ENCODE results near the gene MXRA7. TPM values are rescaled to one million over a fixed set of nuclear protein-coding genes. Genes with fewer than 3 reads are reported as not detected.
A peak's percentile ranks its signal among the peaks of the same experiment; 100 is the strongest.
"Not testable (repeated sequence)": the region's sequence is repeated elsewhere in the genome, so short reads cannot be mapped to it uniquely, and the experiment has no call there.

The MXRA7 gene
- total RNA-seq, 2 donors from 2014 or later, result 76.1 to 285 TPM

DNA sequence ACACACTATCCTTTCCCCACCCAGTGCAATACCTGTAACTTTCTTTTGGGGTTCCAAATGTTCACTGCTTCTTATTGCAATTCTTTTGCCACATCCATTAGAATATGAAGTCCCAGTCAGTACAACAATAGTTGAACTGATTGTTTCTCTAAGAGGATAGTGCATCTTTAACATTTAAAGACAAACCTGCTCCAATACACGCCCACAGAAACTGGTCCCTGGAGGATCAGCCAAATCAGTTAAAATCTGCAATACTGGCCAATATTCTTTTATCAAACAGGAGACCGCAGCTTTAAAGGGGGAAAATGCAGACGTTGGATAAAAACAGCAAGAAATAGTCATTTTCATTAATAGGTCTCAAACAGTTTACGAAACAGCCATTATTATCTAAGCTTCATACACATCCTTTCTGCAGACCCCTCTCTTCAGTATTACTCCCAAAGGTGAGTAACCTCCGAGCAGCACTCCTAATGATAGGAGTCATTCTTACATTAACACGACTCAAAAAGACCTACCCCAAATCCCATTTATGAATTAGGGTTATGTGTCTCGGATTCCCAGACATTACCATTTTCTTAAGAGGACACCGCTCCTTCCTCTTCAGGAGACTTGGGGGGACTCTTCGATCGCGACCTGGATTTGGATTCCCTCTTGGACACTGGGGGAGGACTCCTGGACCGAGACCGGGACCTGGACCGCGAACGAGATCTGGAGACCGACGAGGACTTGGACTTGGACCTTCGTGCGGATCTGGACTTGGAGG, 25.0 kb upstream of the MXRA7 start:
- H3K4me1 ChIP-seq (replicated peaks), result peaks cover 10% of the 10 kb centered on the region
- TF ChIP-seq, protein P1, sequence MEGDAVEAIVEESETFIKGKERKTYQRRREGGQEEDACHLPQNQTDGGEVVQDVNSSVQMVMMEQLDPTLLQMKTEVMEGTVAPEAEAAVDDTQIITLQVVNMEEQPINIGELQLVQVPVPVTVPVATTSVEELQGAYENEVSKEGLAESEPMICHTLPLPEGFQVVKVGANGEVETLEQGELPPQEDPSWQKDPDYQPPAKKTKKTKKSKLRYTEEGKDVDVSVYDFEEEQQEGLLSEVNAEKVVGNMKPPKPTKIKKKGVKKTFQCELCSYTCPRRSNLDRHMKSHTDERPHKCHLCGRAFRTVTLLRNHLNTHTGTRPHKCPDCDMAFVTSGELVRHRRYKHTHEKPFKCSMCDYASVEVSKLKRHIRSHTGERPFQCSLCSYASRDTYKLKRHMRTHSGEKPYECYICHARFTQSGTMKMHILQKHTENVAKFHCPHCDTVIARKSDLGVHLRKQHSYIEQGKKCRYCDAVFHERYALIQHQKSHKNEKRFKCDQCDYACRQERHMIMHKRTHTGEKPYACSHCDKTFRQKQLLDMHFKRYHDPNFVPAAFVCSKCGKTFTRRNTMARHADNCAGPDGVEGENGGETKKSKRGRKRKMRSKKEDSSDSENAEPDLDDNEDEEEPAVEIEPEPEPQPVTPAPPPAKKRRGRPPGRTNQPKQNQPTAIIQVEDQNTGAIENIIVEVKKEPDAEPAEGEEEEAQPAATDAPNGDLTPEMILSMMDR (IDR thresholded peaks at IDR 0.05), result no peak
- TF ChIP-seq POLR2AphosphoS5 (IDR thresholded peaks at IDR 0.05) (no peak), POLR2A (IDR thresholded peaks at IDR 0.05) (no peak)
- DNase-seq (ENCODE audit: low spot score), result no peak
- H3K36me3 ChIP-seq, result no peaks in the 10 kb centered on the region
- intact Hi-C loops (cut with DNase I), result no loop called here
- H3K27ac ChIP-seq, result peak overlapping the region; percentile 100
- no peaks in the 10 kb centered on the region for H3K27me3 ChIP-seq (replicated peaks; ENCODE audit: insufficient read depth)
- peak overlapping the region; percentile 99 for H3K4me3 ChIP-seq
- no peaks in the 10 kb centered on the region for H3K9me3 ChIP-seq
- WGBS, result under 1% methylated on average over 20 of the region's 20 CpGs

DNA sequence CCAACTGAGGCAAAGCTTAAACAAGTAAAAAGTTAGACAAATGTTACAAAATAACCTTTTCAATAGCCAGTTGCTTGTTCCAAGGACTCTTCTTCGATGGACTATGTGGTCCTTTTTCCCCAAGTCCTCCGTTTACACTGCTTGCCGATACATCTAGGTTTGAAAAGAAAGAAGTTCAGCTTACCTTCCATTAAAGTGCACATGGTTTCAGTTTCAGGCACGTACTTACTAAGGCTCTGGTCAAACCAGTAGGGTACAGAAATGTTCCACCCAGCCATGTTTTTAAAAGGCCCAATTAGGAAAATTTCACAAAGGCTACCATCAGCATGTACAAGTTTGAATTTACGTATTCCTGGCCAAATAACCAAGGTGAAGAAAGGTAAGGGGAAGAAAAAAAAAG, 24.2 kb upstream of the MXRA7 start:
- H3K4me1 ChIP-seq (replicated peaks), result peaks cover 10% of the 10 kb centered on the region
- intact Hi-C loops (cut with DNase I), result no loop called here
- WGBS, result 7% methylated on average over 5 of the region's 5 CpGs
- no peak for TF ChIP-seq POLR2A (IDR thresholded peaks at IDR 0.05)
- peak; percentile 53 for TF ChIP-seq POLR2AphosphoS5 (IDR thresholded peaks at IDR 0.05)
- H3K27ac ChIP-seq, result peak overlapping the region; percentile 100
- H3K27me3 ChIP-seq (replicated peaks; ENCODE audit: insufficient read depth), result no peaks in the 10 kb centered on the region
- no peaks in the 10 kb centered on the region for H3K36me3 ChIP-seq
- peak overlapping the region; percentile 99 for H3K4me3 ChIP-seq
- no peak for DNase-seq (ENCODE audit: low spot score)
- no peaks in the 10 kb centered on the region for H3K9me3 ChIP-seq

DNA sequence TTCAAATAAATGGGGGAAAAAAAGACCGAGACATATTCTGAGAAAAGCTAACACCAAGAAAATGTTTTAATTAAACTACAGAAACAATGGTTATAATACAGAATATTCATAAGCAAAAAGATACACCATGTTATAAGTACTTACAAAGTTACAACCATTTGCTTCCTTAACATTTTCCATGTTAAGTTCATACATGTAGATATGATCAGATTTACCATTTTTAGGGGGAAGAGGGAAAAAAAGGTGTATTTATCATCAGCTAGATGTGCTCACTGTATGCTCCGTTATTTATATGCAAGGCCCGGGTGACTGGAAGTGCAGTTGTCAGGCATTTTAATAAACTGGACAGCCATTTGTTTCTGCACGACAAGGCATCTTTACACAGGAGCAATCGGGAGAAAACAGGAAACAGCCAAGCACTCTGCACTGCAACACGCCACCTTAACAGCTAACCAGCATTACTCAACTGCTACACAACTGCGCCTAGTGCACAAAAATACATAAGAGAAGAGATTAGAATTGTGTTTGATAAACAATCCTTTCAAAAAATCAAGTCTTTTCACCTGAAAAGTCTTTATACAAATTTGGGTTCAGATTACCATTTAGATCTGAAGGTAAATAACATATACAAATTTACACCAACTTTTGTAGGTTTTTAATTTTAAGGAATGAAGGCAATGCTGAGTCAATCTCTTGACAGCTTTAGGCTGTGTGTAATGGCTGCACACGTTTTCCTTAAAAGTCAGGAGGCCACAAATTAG, 23.5 kb upstream of the MXRA7 start:
- Histone ChIP-seq H3K4me1 (replicated peaks) (peaks cover 10% of the 10 kb centered on the region), H3K27ac (peak overlapping the region; percentile 100), H3K36me3 (no peaks in the 10 kb centered on the region), H3K9me3 (no peaks in the 10 kb centered on the region), H3K27me3 (replicated peaks; ENCODE audit: insufficient read depth) (no peaks in the 10 kb centered on the region), H3K4me3 (peak overlapping the region in 1 of 2 donors; percentile 99)
- no peak for TF ChIP-seq POLR2AphosphoS5 (IDR thresholded peaks at IDR 0.05)
- TF ChIP-seq POLR2A (IDR thresholded peaks at IDR 0.05), result no peak
- TF ChIP-seq, protein P1 (IDR thresholded peaks at IDR 0.05), result no peak
- DNase-seq (ENCODE audit: low spot score), result no peak
- 21% methylated on average over 8 of the region's 8 CpGs for WGBS
- intact Hi-C loops (cut with DNase I), result no loop called here

DNA sequence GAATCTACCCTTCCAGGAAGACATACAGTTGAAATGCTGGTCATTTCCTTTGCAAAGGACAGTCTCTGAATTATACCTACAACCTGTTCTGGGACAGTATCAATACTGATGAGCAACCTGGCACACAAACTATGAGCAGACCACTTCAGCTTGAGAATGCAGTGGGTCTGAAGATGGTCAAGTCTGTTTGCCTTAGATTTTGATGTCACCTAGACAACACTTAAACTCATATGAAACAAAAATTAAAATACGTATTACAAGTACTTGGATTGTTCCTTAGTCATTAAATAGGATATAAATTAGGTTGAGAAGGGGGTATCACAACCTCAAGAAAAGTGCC, 22.8 kb upstream of the MXRA7 start:
- WGBS, result 70% methylated on average over 1 of the region's 1 CpG
- DNase-seq (ENCODE audit: low spot score), result no peak
- intact Hi-C loops (cut with DNase I), result no loop called here
- TF ChIP-seq, protein P1 (IDR thresholded peaks at IDR 0.05), result no peak
- TF ChIP-seq POLR2AphosphoS5 (IDR thresholded peaks at IDR 0.05) (no peak), POLR2A (IDR thresholded peaks at IDR 0.05) (no peak)
- no peak overlapping the region for H3K27ac ChIP-seq
- no peaks in the 10 kb centered on the region for H3K27me3 ChIP-seq (replicated peaks; ENCODE audit: insufficient read depth)
- no peaks in the 10 kb centered on the region for H3K36me3 ChIP-seq
- H3K9me3 ChIP-seq, result no peaks in the 10 kb centered on the region
- no peak overlapping the region for H3K4me3 ChIP-seq
- H3K4me1 ChIP-seq (replicated peaks), result peaks cover 7% of the 10 kb centered on the region

DNA sequence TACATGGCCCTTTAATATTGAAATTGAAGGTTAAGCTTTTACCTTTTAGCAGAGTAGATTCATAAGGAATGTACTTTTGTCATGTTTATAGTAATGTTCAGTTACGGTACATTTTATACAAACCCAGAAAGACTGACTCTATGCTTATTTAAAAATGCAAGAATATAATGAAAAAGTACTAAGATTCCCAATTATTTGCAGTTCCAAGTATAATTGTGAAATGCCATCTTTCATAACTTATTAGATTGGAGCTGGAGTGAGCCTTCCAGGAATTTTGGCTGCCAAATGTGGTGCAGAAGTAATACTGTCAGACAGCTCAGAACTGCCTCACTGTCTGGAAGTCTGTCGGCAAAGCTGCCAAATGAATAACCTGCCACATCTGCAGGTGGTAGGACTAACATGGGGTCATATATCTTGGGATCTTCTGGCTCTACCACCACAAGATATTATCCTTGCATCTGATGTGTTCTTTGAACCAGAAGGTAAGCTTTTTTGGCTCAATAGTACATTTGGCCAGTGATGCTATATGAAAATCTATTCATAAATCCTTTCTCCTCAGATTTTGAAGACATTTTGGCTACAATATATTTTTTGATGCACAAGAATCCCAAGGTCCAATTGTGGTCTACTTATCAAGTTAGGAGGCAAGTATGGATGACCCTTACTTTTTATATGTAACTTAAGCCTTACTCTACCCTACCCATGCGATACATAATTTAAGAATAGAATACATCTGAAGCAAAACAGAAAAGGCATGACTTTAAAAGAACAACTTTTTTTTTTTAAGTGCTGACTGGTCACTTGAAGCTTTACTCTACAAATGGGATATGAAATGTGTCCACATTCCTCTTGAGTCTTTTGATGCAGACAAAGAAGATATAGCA, 22.2 kb upstream of the MXRA7 start:
- H3K27ac ChIP-seq, result no peak overlapping the region
- no peak overlapping the region for H3K4me3 ChIP-seq
- no peak for DNase-seq (ENCODE audit: low spot score)
- 53% methylated on average over 3 of the region's 3 CpGs for WGBS
- no peaks in the 10 kb centered on the region for H3K9me3 ChIP-seq
- intact Hi-C loops (cut with DNase I), result no loop called here
- no peaks in the 10 kb centered on the region for H3K27me3 ChIP-seq (replicated peaks; ENCODE audit: insufficient read depth)
- H3K36me3 ChIP-seq, result no peaks in the 10 kb centered on the region
- H3K4me1 ChIP-seq (replicated peaks), result peaks cover 9% of the 10 kb centered on the region
- TF ChIP-seq POLR2AphosphoS5 (IDR thresholded peaks at IDR 0.05), result no peak
- TF ChIP-seq, protein P1 (IDR thresholded peaks at IDR 0.05), result no peak
- no peak for TF ChIP-seq POLR2A (IDR thresholded peaks at IDR 0.05)

DNA sequence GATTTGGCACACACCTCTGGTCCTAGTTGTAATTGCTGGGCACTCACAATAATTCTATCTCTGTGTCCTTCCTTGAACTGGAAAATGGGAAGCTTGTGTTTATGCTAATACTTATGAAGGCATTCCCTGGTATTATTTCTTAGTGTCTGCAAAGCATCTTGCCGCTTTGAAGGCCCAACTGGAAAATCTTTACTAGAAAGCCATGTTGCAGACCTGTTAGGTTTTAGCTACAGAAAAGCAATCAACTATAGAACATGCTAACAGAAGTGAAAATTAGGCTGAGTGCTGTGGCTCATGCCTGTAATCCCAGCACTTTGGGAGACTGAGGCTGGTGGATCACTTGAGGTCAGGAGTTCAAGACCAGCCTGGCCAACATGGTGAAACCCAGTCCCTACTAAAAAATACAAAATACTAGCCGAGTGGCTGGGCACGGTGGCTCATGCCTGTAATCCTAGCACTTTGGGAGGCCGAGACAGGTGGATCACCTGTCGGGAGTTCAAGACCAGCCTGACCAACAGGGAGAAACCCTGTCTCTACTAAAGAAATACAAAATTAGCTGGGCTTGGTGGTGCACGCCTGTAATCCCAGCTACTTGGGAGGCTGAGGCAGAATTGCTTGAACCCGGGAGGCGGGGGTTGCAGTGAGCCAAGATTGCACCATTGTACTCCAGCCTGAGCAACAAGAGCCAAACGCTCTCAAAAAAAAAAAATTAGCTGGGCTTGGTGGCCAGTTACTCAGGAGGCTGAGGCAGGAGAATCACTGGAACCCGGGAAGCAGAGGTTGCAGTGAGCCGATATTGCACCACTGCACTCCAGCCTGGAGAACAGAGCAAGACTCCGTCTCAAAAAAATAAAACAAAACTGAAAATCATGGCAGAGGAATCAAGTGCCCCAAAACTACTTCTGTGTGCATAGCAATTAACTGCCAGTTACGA, 21.3 kb upstream of the MXRA7 start:
- H3K4me3 ChIP-seq; intact Hi-C loops (cut with DNase I); H3K27ac ChIP-seq; H3K36me3 ChIP-seq; H3K27me3 ChIP-seq (replicated peaks; ENCODE audit: insufficient read depth); DNase-seq (ENCODE audit: low spot score); H3K9me3 ChIP-seq: not testable (repeated sequence)
- H3K4me1 ChIP-seq (replicated peaks), result peaks cover 16% of the 10 kb centered on the region
- 83% methylated on average over 13 of the region's 13 CpGs for WGBS
